HepG2 (cell line): ENCODE data around the gene TBX18. TPM values are rescaled to one million over a fixed set of nuclear protein-coding genes. Genes with fewer than 3 reads are reported as not detected.

ENCODE experiments used
- ATAC-seq: fragments of 200-7000 bp; cut with Tn5 transposase; 3 replicates; pipeline ENCODE4 v1.9.1; 2020; ENCODE audit warnings: mild to moderate bottlenecking, moderate library complexity
- BruUV-seq: library from RNA; stranded (reverse); fragments of 400-500 nt; replicated peaks from 2 replicates; lab custom pipeline; 2021; lab: Mats Ljungman, UMichigan
- CTCF ChIA-PET: fragments of 300-600 bp; formaldehyde crosslinking; extraction: SDS; loops from one replicate; lab custom pipeline; 2021; ENCODE audit warnings: low total read pairs, inconsistent platforms, low intra/inter-chr PET ratio; lab: Yijun Ruan, JAX
- POLR2A ChIA-PET: fragments of 350-600 bp; sonication (Branson Sonifier 250); formaldehyde crosslinking; loops from one replicate; lab custom pipeline; 2020; ENCODE audit warnings: antibody characterized with exemption, inconsistent platforms; lab: Yijun Ruan, JAX
- DNase-seq: peaks from one replicate; pipeline ENCODE4 v3.0.0-alpha.2; 2015; ENCODE audit warnings: low spot score
- FAIRE-seq: peaks from 3 replicates; lab custom pipeline; 2011; peaks lifted over from hg19 to GRCh38; lab: Jason Lieb, UNC
- H2AFZ ChIP-seq: one replicate; pipeline ENCODE4 v1.6.1; 2011; ENCODE audit warnings: low read length, inconsistent platforms
- H3K27ac ChIP-seq: fragments of 300-600 bp; 3 replicates; pipeline ENCODE4 v1.8.0; 2011; ENCODE audit warnings: mixed run types, mild to moderate bottlenecking, mixed read lengths, low read length, inconsistent platforms; ENCODE audit not compliant: insufficient read depth; ENCODE audit errors: extremely low read length
- H3K27me3 ChIP-seq, 2 experiments: fragments of 200-600 bp in 1 of 2; 2 replicates in 1 of 2; 3 replicates in 1 of 2; pipeline versions ENCODE4 v1.6.0 to v1.8.0; 2011; ENCODE audit warnings: low read length in 2 of 2, mild to moderate bottlenecking in 2 of 2, moderate library complexity in 2 of 2, inconsistent platforms in 1 of 2; ENCODE audit not compliant: insufficient read depth in 2 of 2, control insufficient read depth in 1 of 2
- H3K36me3 ChIP-seq, 2 experiments: fragments of 200-600 bp in 1 of 2; replicated peaks in 1 of 2; 2 replicates in 1 of 2; 3 replicates in 1 of 2; pipeline versions ENCODE4 v1.5.1 to v1.8.0; 2011; ENCODE audit warnings: low read length in 2 of 2, inconsistent platforms in 1 of 2; ENCODE audit not compliant: insufficient read depth in 2 of 2, control insufficient read depth in 1 of 2
- H3K4me1 ChIP-seq: 2 replicates; pipeline ENCODE4 v1.5.1; 2012; ENCODE audit warnings: low read length, inconsistent platforms; ENCODE audit not compliant: insufficient read depth
- H3K4me2 ChIP-seq: 2 replicates; pipeline ENCODE4 v1.6.0; 2011; ENCODE audit warnings: low read depth, low read length, inconsistent platforms
- H3K4me3 ChIP-seq, 3 experiments: fragments of 200-600 bp in 1 of 3; sonication (generic), shearing (Covaris generic) in 1 of 3; replicated peaks in 1 of 3; 2 replicates each; pipeline ENCODE4 v1.5.1; 2011 to 2016; ENCODE audit warnings: low read length in 3 of 3, inconsistent platforms in 2 of 3, low read depth in 2 of 3, mild to moderate bottlenecking in 2 of 3, control low read depth in 1 of 3, mixed read lengths in 1 of 3; ENCODE audit not compliant: insufficient read depth in 1 of 3
- H3K79me2 ChIP-seq: one replicate; pipeline ENCODE4 v1.6.1; 2011; ENCODE audit warnings: low read length, inconsistent platforms; ENCODE audit not compliant: insufficient read depth
- H3K9ac ChIP-seq: 2 replicates; pipeline ENCODE4 v1.6.0; 2011; ENCODE audit warnings: mild to moderate bottlenecking, low read depth, low read length, inconsistent platforms; ENCODE audit not compliant: insufficient read depth
- H3K9me3 ChIP-seq: 2 replicates; pipeline ENCODE4 v1.5.1; 2012; ENCODE audit warnings: mild to moderate bottlenecking, low read length
- H4K20me1 ChIP-seq: 2 replicates; pipeline ENCODE4 v1.6.0; 2011; ENCODE audit warnings: inconsistent platforms, mild to moderate bottlenecking, low read length, moderate library complexity; ENCODE audit not compliant: insufficient read depth
- AGO1 ChIP-seq: fragments of 200-400 bp; formaldehyde crosslinking; IDR thresholded peaks from 2 replicates; pipeline ENCODE4 v1.6.1; 2017; ENCODE audit warnings: mild to moderate bottlenecking, low read depth, low read length, moderate library complexity; ENCODE audit not compliant: poor library complexity, severe bottlenecking
- AHR ChIP-seq: IDR thresholded peaks from 2 replicates; pipeline ENCODE4 v1.6.1; 2018; ENCODE audit warnings: missing genetic modification reagents, missing compliant biosample characterization
- CEBPG ChIP-seq: IDR thresholded peaks from 2 replicates; pipeline ENCODE4 v1.6.1; 2016
- ELF1 ChIP-seq: sonication (generic); formaldehyde crosslinking; IDR thresholded peaks from 2 replicates; pipeline ENCODE4 v1.4.0; 2020; ENCODE audit warnings: missing genetic modification reagents
- GRHL1 ChIP-seq: sonication (generic); formaldehyde crosslinking; conservative IDR thresholded peaks from 2 replicates; pipeline ENCODE4 v1.8.0; 2022; ENCODE audit warnings: missing genetic modification reagents
- HDAC1 ChIP-seq: sonication (generic); formaldehyde crosslinking; IDR thresholded peaks from 2 replicates; pipeline ENCODE4 v1.5.1; 2020; ENCODE audit warnings: mild to moderate bottlenecking, missing genetic modification reagents
- IKZF1 ChIP-seq: fragments of 450-650 bp; IDR thresholded peaks from 2 replicates; pipeline ENCODE4 v1.7.1; 2016
- JUND ChIP-seq: sonication (generic); formaldehyde crosslinking; IDR thresholded peaks from 2 replicates; pipeline ENCODE4 v1.8.0; 2022; ENCODE audit warnings: mild to moderate bottlenecking, missing genetic modification reagents
- NAIF1 ChIP-seq: sonication (generic); formaldehyde crosslinking; IDR thresholded peaks from 2 replicates; pipeline ENCODE4 v1.5.0; 2020; ENCODE audit warnings: mild to moderate bottlenecking, missing genetic modification reagents, borderline replicate concordance
- NFATC3 ChIP-seq: sonication (generic); formaldehyde crosslinking; IDR thresholded peaks from 2 replicates; pipeline ENCODE4 v1.5.1; 2020; ENCODE audit warnings: mild to moderate bottlenecking, missing genetic modification reagents
- NR3C1 ChIP-seq: sonication (generic); formaldehyde crosslinking; IDR thresholded peaks from 2 replicates; pipeline ENCODE4 v1.4.0; 2020; ENCODE audit warnings: missing genetic modification reagents
- RXRA ChIP-seq: sonication (generic); formaldehyde crosslinking; IDR thresholded peaks from 2 replicates; pipeline ENCODE4 v1.5.1; 2020; ENCODE audit warnings: missing genetic modification reagents
- SMAD1 ChIP-seq: sonication (generic); formaldehyde crosslinking; IDR thresholded peaks from 2 replicates; pipeline ENCODE4 v1.4.0; 2020; ENCODE audit warnings: missing genetic modification reagents, low read depth, mild to moderate bottlenecking, borderline replicate concordance
- SOX13 ChIP-seq, 3 experiments: fragments of 450-650 bp in 1 of 3; sonication (generic) in 1 of 3; formaldehyde crosslinking in 1 of 3; IDR thresholded peaks in 2 of 3; conservative IDR thresholded peaks in 1 of 3; 2 replicates each; pipeline versions ENCODE4 v1.5.0 to v1.6.1; 2016 to 2020; ENCODE audit warnings: antibody characterized with exemption in 1 of 3, mild to moderate bottlenecking in 1 of 3, missing compliant biosample characterization in 1 of 3, missing genetic modification reagents in 1 of 3, moderate library complexity in 1 of 3
- TRIM24 ChIP-seq: sonication (generic); formaldehyde crosslinking; IDR thresholded peaks from 2 replicates; pipeline ENCODE4 v1.8.0; 2022; ENCODE audit warnings: mild to moderate bottlenecking, missing genetic modification reagents
- ZMAT5 ChIP-seq: sonication (generic); formaldehyde crosslinking; IDR thresholded peaks from 2 replicates; pipeline ENCODE4 v1.5.0; 2020; ENCODE audit warnings: mild to moderate bottlenecking, low read depth, missing genetic modification reagents, borderline replicate concordance
- ZNF557 ChIP-seq: sonication (generic); formaldehyde crosslinking; IDR thresholded peaks from 2 replicates; pipeline ENCODE4 v1.4.0; 2020; ENCODE audit warnings: missing genetic modification reagents
- ZSCAN20 ChIP-seq: sonication (generic); formaldehyde crosslinking; IDR thresholded peaks from 2 replicates; pipeline ENCODE4 v1.4.0; 2020; ENCODE audit warnings: missing genetic modification reagents, mild to moderate bottlenecking, borderline replicate concordance
- ZXDC ChIP-seq: sonication (generic); formaldehyde crosslinking; IDR thresholded peaks from 2 replicates; pipeline ENCODE4 v1.5.0; 2020; ENCODE audit warnings: mild to moderate bottlenecking, missing genetic modification reagents
- WGBS: methylation state at CpG from one replicate; pipeline ENCODE4 v1.1.6; 2017; ENCODE audit warnings: low lambda C conversion rate; 5-methylcytosine and 5-hydroxymethylcytosine counted together
- in situ Hi-C: cut with HindIII; loops from 2 replicates; pipeline ENCODE4 v1.10.0; 2017; ENCODE audit warnings: low pct_unique_long_range_greater_than_20kb; ENCODE audit not compliant: extremely low pct_ligation_motif_present
- intact Hi-C: fragments of 100-400 bp; cut with micrococcal nuclease; formaldehyde crosslinking; loops from one replicate; pipeline ENCODE4 v1.10.0; 2022; ENCODE audit not compliant: unreplicated experiment
- polyA plus RNA-seq, 8 experiments: library from polyadenylated mRNA; depleted of rRNA in 3 of 8; stranded (reverse) in 7 of 8; unstranded in 1 of 8; fragments of >200 nt; fragmentation: Illumina TruSeq in 4 of 8; extraction: Trizol in 4 of 8; gene quantifications; 2 replicates each; pipeline versions ENCODE4 v1.2.1 to v1.2.3, GENCODE V29; 2011 to 2016; ENCODE audit warnings: low read depth in 4 of 8, missing spikeins in 1 of 8, mixed read lengths in 1 of 8; ENCODE audit not compliant: insufficient read depth in 1 of 8
- total RNA-seq, 5 experiments: library from RNA; depleted of rRNA; stranded (reverse); fragments of >200 nt; fragmentation: Illumina TruSeq; extraction: Trizol; gene quantifications; 2 replicates each; pipeline ENCODE4 v1.2.3, GENCODE V29; 2016; ENCODE audit warnings: low read depth in 1 of 5

TBX18 gene
- total and polyA plus RNA-seq, 2 of the 13 experiments (the other 11 are each of a cell fraction or from before 2014, with no cell fraction given): not detected

GRCh38 chr6:84777888-84778287 lies 13.5 kb upstream of the TBX18 start:
- Histone ChIP-seq H3K9ac (no peak overlapping the region), H3K79me2 (no peaks in the 10 kb centered on the region), H3K27me3 (no peaks in the 10 kb centered on the region), H2AFZ (no peak overlapping the region), H4K20me1 (no peaks in the 10 kb centered on the region), H3K4me2 (no peak overlapping the region), H3K36me3 (no peaks in the 10 kb centered on the region), H3K4me1 (no peaks in the 10 kb centered on the region), H3K27ac (no peak overlapping the region), H3K9me3 (no peaks in the 10 kb centered on the region), H3K4me3 (no peak overlapping the region)
- BruUV-seq: no TSS peak
- POLR2A ChIA-PET: no interaction called here
- ATAC-seq: no peak
- FAIRE-seq: no peak
- CTCF ChIA-PET: no interaction called here
- WGBS: 0% methylated on average over 1 of the region's 1 CpG
- intact Hi-C loops (no loop called here), in situ Hi-C loops (no loop called here)
- no peak for DNase-seq
- TF ChIP-seq RXRA (CRISPR knock-in tag): no peak
- no peak for TF ChIP-seq NAIF1 (CRISPR knock-in tag)
- TF ChIP-seq ZXDC: no peak
- TF ChIP-seq SMAD1 (CRISPR knock-in tag): no peak
- no peak for TF ChIP-seq ZMAT5
- TF ChIP-seq GRHL1: no peak
- TF ChIP-seq ZNF557 (CRISPR knock-in tag): no peak
- no peak for TF ChIP-seq NR3C1 (CRISPR knock-in tag)
- TF ChIP-seq TRIM24 (CRISPR knock-in tag): no peak
- no peak for TF ChIP-seq IKZF1
- TF ChIP-seq AGO1: no peak
- no peak for TF ChIP-seq SOX13 (IDR thresholded peaks at IDR 0.05)
- no peak for TF ChIP-seq SOX13 (CRISPR knock-in tag; conservative IDR thresholded peaks at IDR 0.05 in 1 of 2, IDR thresholded peaks at IDR 0.05 in 1 of 2)
- no peak for TF ChIP-seq ZSCAN20 (CRISPR knock-in tag)
- no peak for TF ChIP-seq AHR (CRISPR knock-in tag)
- no peak for TF ChIP-seq HDAC1 (CRISPR knock-in tag)
- TF ChIP-seq CEBPG (CRISPR knock-in tag): no peak
- TF ChIP-seq NFATC3 (CRISPR knock-in tag): no peak
- no peak for TF ChIP-seq JUND (CRISPR knock-in tag)
- TF ChIP-seq ELF1: no peak
